DND-41 (cell line): Measurements from ENCODE around the gene ADISSP.

Experiments
- CTCF ChIP-seq: IDR thresholded peaks from 2 replicates; pipeline ENCODE4 v1.5.1; 2012; ENCODE audit warnings: borderline replicate concordance, low read length, moderate library complexity, mild to moderate bottlenecking; ENCODE audit not compliant: poor library complexity, severe bottlenecking; ENCODE audit errors: extremely low read depth
- EZH2 ChIP-seq: IDR thresholded peaks from 3 replicates; pipeline ENCODE4 v1.6.1; 2012; ENCODE audit warnings: borderline replicate concordance, low read depth, mild to moderate bottlenecking, moderate library complexity, low read length, inconsistent platforms; ENCODE audit not compliant: severe bottlenecking

- TF ChIP-seq CTCF (no peak), EZH2 (no peak)
These were observed 2.2 kb downstream of the ADISSP start for GRCh38 chr20:3765171-3765882.
